ENCODE measurements around the gene LAPTM5.

- no peak for TF ChIP-seq REST (IDR thresholded peaks at IDR 0.05; ENCODE audit: insufficient read depth in 1 of 2, low read depth in 2 of 2, low read length in 1 of 2)
- TF ChIP-seq, protein P1, sequence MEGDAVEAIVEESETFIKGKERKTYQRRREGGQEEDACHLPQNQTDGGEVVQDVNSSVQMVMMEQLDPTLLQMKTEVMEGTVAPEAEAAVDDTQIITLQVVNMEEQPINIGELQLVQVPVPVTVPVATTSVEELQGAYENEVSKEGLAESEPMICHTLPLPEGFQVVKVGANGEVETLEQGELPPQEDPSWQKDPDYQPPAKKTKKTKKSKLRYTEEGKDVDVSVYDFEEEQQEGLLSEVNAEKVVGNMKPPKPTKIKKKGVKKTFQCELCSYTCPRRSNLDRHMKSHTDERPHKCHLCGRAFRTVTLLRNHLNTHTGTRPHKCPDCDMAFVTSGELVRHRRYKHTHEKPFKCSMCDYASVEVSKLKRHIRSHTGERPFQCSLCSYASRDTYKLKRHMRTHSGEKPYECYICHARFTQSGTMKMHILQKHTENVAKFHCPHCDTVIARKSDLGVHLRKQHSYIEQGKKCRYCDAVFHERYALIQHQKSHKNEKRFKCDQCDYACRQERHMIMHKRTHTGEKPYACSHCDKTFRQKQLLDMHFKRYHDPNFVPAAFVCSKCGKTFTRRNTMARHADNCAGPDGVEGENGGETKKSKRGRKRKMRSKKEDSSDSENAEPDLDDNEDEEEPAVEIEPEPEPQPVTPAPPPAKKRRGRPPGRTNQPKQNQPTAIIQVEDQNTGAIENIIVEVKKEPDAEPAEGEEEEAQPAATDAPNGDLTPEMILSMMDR (IDR thresholded peaks at IDR 0.05), result no peak
Measured at GRCh38 chr1:30775433-30775975, 17.9 kb upstream of the LAPTM5 start.
